K562 (cell line): ENCODE data around the gene PPIL6. TPM values are rescaled to one million over a fixed set of nuclear protein-coding genes. Genes with fewer than 3 reads are reported as not detected.

Experiments
- ATAC-seq: fragments of 200-7000 bp; cut with Tn5 transposase; 3 replicates; pipeline ENCODE4 v1.9.1; 2020; ENCODE audit warnings: moderate library complexity
- BruUV-seq: library from RNA; stranded (reverse); fragments of 400-500 nt; replicated peaks from 2 replicates; lab custom pipeline; 2021; lab: Mats Ljungman, UMichigan
- CTCF ChIA-PET: fragments of 300-600 bp; formaldehyde crosslinking; extraction: SDS; loops from one replicate; lab custom pipeline; 2021; ENCODE audit warnings: low intra/inter-chr PET ratio; lab: Yijun Ruan, JAX
- POLR2A ChIA-PET: fragments of 300-600, 350-650 bp; sonication (Branson Sonifier 250); formaldehyde crosslinking; extraction: SDS; loops from one replicate; lab custom pipeline; 2021; ENCODE audit warnings: antibody characterized with exemption, inconsistent platforms; lab: Yijun Ruan, JAX
- DNase-seq, 4 experiments: peaks; one replicate each; pipeline versions ENCODE4 v3.0.0 to v3.0.0-alpha.2; 2011 to 2018; ENCODE audit warnings: low spot score in 3 of 4, mixed read lengths in 3 of 4; ENCODE audit errors: extremely low read depth in 1 of 4
- FAIRE-seq: peaks from 2 replicates; lab custom pipeline; 2011; peaks lifted over from hg19 to GRCh38; lab: Jason Lieb, UNC
- H2AFZ ChIP-seq: 2 replicates; pipeline ENCODE4 v1.6.0; 2011; ENCODE audit warnings: low read depth, low read length, control low read depth, inconsistent platforms
- H3K27ac ChIP-seq: fragments of 200-600 bp; 3 replicates; pipeline ENCODE4 v1.8.0; 2011; ENCODE audit warnings: low read depth, mild to moderate bottlenecking, control low read depth, inconsistent platforms, low read length, moderate library complexity, mixed read lengths; ENCODE audit errors: extremely low read depth
- H3K27me3 ChIP-seq, 2 experiments: fragments of 300-600 bp in 1 of 2; 2 replicates in 1 of 2; 3 replicates in 1 of 2; pipeline versions ENCODE4 v1.6.0 to v1.8.0; 2011; ENCODE audit warnings: inconsistent platforms in 2 of 2, low read length in 2 of 2, mild to moderate bottlenecking in 1 of 2, mixed read lengths in 1 of 2, moderate library complexity in 1 of 2; ENCODE audit not compliant: control insufficient read depth in 2 of 2, insufficient read depth in 2 of 2
- H3K36me3 ChIP-seq: fragments of 300-600 bp; 3 replicates; pipeline ENCODE4 v1.8.0; 2011; ENCODE audit warnings: mild to moderate bottlenecking, low read length, inconsistent platforms; ENCODE audit not compliant: control insufficient read depth, insufficient read depth
- H3K4me1 ChIP-seq, 2 experiments: fragments of 200-600 bp in 1 of 2; replicated peaks in 1 of 2; 2 replicates in 1 of 2; 3 replicates in 1 of 2; pipeline versions ENCODE4 v1.5.1 to v1.8.0; 2011; ENCODE audit warnings: inconsistent platforms in 2 of 2, low read length in 2 of 2, mild to moderate bottlenecking in 1 of 2, mixed read lengths in 1 of 2, moderate library complexity in 1 of 2; ENCODE audit not compliant: control insufficient read depth in 2 of 2, insufficient read depth in 2 of 2
- H3K4me2 ChIP-seq: 2 replicates; pipeline ENCODE4 v1.6.1; 2011; ENCODE audit warnings: low read length, control low read depth, inconsistent platforms, mixed read lengths; ENCODE audit not compliant: insufficient read depth
- H3K4me3 ChIP-seq: fragments of 200-600 bp; sonication (generic), shearing (Covaris generic); 2 replicates; pipeline ENCODE4 v1.5.1; 2016; ENCODE audit warnings: control low read depth, inconsistent platforms
- H3K79me2 ChIP-seq: fragments of 200-600 bp; 3 replicates; pipeline ENCODE4 v1.8.0; 2011; ENCODE audit warnings: low read length, inconsistent platforms; ENCODE audit not compliant: control insufficient read depth, insufficient read depth
- H3K9ac ChIP-seq, 2 experiments: 2 replicates each; pipeline versions ENCODE4 v1.6.0 to v1.6.1; 2011; ENCODE audit warnings: low read depth in 2 of 2, low read length in 2 of 2, control low read depth in 1 of 2, inconsistent platforms in 1 of 2, mild to moderate bottlenecking in 1 of 2, mixed read lengths in 1 of 2; ENCODE audit not compliant: insufficient read depth in 1 of 2
- H3K9me1 ChIP-seq: one replicate; pipeline ENCODE4 v1.6.0; 2011; ENCODE audit warnings: inconsistent platforms, mild to moderate bottlenecking, low read length, moderate library complexity; ENCODE audit not compliant: control insufficient read depth, insufficient read depth
- H3K9me3 ChIP-seq: replicated peaks from 2 replicates; pipeline ENCODE4 v1.5.1; 2011; ENCODE audit warnings: low read depth, low read length, inconsistent platforms; ENCODE audit not compliant: control insufficient read depth, insufficient read depth
- H4K20me1 ChIP-seq: replicated peaks from 2 replicates; pipeline ENCODE4 v1.6.1; 2011; ENCODE audit warnings: low read length, inconsistent platforms, mixed read lengths; ENCODE audit not compliant: control insufficient read depth, insufficient read depth
- RAD51 ChIP-seq: fragments of 450-650 bp; IDR thresholded peaks from 2 replicates; pipeline ENCODE4 v1.7.1; 2016; ENCODE audit warnings: low read depth, mild to moderate bottlenecking, borderline replicate concordance
- TEAD2 ChIP-seq: fragments of 450-650 bp; IDR thresholded peaks from 2 replicates; pipeline ENCODE4 v1.6.1; 2016; ENCODE audit warnings: missing genetic modification characterization, control low read depth, missing compliant biosample characterization
- XRCC5 ChIP-seq: fragments of 200-400 bp; formaldehyde crosslinking; IDR thresholded peaks from 2 replicates; pipeline ENCODE4 v1.6.1; 2017; ENCODE audit warnings: low read depth, mild to moderate bottlenecking, low read length
- ZNF239 ChIP-seq: fragments of 250-450 bp; sonication (Bioruptor Pico); IDR thresholded peaks from 2 replicates; pipeline ENCODE4 v1.4.0; 2020; ENCODE audit warnings: mild to moderate bottlenecking
- ZNF644 ChIP-seq: fragments of 200-800 bp; sonication (Bioruptor generic); IDR thresholded peaks from 2 replicates; pipeline ENCODE4 v1.6.1; 2016; ENCODE audit warnings: low read depth, missing genetic modification characterization, missing compliant biosample characterization
- ZNF707 ChIP-seq: fragments of 250-450 bp; sonication (Bioruptor Pico); conservative IDR thresholded peaks from 2 replicates; pipeline ENCODE4 v1.8.0; 2022; ENCODE audit warnings: inconsistent platforms, mild to moderate bottlenecking, moderate library complexity
- WGBS: fragments of 100-300 bp; shearing (Covaris generic); methylation state at CpG from one replicate; pipeline ENCODE4 v1.1.6; 2016; ENCODE audit warnings: low coverage, mixed read lengths; ENCODE audit not compliant: insufficient coverage; ENCODE audit errors: missing lambda C conversion rate; 5-methylcytosine and 5-hydroxymethylcytosine counted together
- in situ Hi-C: fragments of 300-500 bp; cut with MboI; formaldehyde crosslinking; loops from 4 replicates; pipeline ENCODE4 v1.15.0; 2018; ENCODE audit warnings: inconsistent platforms, mixed read lengths
- intact Hi-C: fragments of 100-400 bp; cut with micrococcal nuclease; formaldehyde crosslinking; loops from 2 replicates; pipeline ENCODE4 v1.14.2; 2022
- polyA plus RNA-seq, 8 experiments: library from polyadenylated mRNA; depleted of rRNA in 4 of 8; stranded (reverse) in 5 of 8; unstranded in 3 of 8; fragments of >200 nt; fragmentation: Nextera tagmentation in 2 of 8; fragmentation: Illumina TruSeq in 1 of 8; extraction: Ambion mirVana in 2 of 8; extraction: Trizol in 1 of 8; gene quantifications; 2 replicates each; pipeline versions ENCODE4 v1.2.1 to v1.2.3, GENCODE V29; 2011 to 2014; ENCODE audit warnings: inconsistent platforms in 1 of 8, missing spikeins in 1 of 8
- total RNA-seq, 7 experiments: library from RNA; depleted of rRNA in 6 of 7; stranded (reverse); fragments of >200 nt in 6 of 7; fragmentation: Illumina TruSeq in 2 of 7; extraction: Trizol in 2 of 7; gene quantifications; 2 replicates each; pipeline versions ENCODE4 v1.2.1 to v1.2.3, GENCODE V29; 2011 to 2021; ENCODE audit warnings: low replicate concordance in 1 of 7
- TF ChIP-seq, protein P1 (sequence below), 2 experiments: fragments of 450-650 bp; IDR thresholded peaks; 2 replicates each; pipeline ENCODE4 v1.6.1; 2016; ENCODE audit warnings: mild to moderate bottlenecking in 2 of 2, borderline replicate concordance in 1 of 2, low read depth in 1 of 2, moderate library complexity in 1 of 2
- TF ChIP-seq, protein P2 (sequence below): sonication (generic); formaldehyde crosslinking; IDR thresholded peaks from 2 replicates; pipeline ENCODE4 v1.5.0; 2020; ENCODE audit warnings: missing genetic modification reagents

The PPIL6 gene
- total and polyA plus RNA-seq, 9 of the 15 experiments (the other 6 are each of a cell fraction or from before 2014, with no cell fraction given) = 0.03 to 0.98 (median 0.41) TPM; not detected in 1

DNA sequence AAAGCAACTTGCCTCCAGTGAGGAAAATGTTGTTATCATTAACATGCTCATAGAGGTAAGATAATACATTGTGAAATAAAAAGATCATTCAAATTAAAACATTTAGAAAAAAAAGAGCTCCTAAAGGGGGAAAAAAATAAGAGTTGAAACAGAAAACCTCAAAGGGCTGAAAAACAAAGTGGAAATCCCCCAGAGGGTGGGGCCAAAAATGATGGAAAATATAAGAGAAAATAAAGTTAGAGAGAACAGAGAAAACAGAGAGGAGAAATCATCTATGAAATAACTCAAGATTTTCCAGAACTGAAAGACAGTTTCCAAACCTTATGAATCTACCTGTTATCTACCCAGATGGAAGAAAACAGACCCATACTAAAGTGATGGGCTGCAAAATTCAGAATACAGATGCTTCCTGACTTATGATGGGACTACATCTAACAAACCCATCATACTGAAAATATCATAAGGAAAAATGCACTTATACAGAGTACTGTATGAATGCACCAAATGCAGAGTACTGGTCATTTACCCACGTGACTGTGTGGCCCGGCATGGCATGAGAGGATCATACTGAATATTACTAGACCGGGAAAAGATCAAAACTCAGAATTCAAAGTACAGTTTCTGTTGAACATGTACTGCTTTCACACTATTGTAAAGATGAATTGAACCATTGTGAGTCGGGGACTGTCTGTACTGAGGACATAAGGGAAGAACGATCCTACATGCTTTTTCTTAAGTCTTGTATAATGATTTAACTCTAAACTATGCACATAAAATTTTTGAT lies 38.6 kb upstream of the PPIL6 start:
- DNase-seq = no peak
- peak; percentile 11 for FAIRE-seq
- Histone ChIP-seq H3K79me2 (peaks cover 66% of the 10 kb centered on the region), H3K9ac (no peak overlapping the region), H3K9me3 (no peaks in the 10 kb centered on the region), H3K4me1 (peaks cover 26 to 34% of the 10 kb centered on the region in 2 experiments), H3K4me2 (peak overlapping the region; percentile 64), H2AFZ (no peak overlapping the region), H4K20me1 (0 out of 2 replicates have a peak, but pooled peaks cover 3% of the 10 kb centered on the region), H3K36me3 (peaks cover 70% of the 10 kb centered on the region), H3K9me1 (no peaks in the 10 kb centered on the region), H3K27ac (no peak overlapping the region), H3K4me3 (no peak overlapping the region), H3K27me3 (no peaks in the 10 kb centered on the region)
- no TSS peak for BruUV-seq
- 38% methylated on average over 5 of the region's 5 CpGs for WGBS
- in situ Hi-C loops (no loop called here), intact Hi-C loops (no loop called here)
- ChIA-PET CTCF (no interaction called here), POLR2A (interaction anchor here (0.6 to 1.1 kb wide), 3 partner anchors 10 to 38 kb away, joined by 3 to 4 read pairs (median 3); no protein-coding TSS in a partner anchor)
- no peak for ATAC-seq
- TF ChIP-seq, protein P1, sequence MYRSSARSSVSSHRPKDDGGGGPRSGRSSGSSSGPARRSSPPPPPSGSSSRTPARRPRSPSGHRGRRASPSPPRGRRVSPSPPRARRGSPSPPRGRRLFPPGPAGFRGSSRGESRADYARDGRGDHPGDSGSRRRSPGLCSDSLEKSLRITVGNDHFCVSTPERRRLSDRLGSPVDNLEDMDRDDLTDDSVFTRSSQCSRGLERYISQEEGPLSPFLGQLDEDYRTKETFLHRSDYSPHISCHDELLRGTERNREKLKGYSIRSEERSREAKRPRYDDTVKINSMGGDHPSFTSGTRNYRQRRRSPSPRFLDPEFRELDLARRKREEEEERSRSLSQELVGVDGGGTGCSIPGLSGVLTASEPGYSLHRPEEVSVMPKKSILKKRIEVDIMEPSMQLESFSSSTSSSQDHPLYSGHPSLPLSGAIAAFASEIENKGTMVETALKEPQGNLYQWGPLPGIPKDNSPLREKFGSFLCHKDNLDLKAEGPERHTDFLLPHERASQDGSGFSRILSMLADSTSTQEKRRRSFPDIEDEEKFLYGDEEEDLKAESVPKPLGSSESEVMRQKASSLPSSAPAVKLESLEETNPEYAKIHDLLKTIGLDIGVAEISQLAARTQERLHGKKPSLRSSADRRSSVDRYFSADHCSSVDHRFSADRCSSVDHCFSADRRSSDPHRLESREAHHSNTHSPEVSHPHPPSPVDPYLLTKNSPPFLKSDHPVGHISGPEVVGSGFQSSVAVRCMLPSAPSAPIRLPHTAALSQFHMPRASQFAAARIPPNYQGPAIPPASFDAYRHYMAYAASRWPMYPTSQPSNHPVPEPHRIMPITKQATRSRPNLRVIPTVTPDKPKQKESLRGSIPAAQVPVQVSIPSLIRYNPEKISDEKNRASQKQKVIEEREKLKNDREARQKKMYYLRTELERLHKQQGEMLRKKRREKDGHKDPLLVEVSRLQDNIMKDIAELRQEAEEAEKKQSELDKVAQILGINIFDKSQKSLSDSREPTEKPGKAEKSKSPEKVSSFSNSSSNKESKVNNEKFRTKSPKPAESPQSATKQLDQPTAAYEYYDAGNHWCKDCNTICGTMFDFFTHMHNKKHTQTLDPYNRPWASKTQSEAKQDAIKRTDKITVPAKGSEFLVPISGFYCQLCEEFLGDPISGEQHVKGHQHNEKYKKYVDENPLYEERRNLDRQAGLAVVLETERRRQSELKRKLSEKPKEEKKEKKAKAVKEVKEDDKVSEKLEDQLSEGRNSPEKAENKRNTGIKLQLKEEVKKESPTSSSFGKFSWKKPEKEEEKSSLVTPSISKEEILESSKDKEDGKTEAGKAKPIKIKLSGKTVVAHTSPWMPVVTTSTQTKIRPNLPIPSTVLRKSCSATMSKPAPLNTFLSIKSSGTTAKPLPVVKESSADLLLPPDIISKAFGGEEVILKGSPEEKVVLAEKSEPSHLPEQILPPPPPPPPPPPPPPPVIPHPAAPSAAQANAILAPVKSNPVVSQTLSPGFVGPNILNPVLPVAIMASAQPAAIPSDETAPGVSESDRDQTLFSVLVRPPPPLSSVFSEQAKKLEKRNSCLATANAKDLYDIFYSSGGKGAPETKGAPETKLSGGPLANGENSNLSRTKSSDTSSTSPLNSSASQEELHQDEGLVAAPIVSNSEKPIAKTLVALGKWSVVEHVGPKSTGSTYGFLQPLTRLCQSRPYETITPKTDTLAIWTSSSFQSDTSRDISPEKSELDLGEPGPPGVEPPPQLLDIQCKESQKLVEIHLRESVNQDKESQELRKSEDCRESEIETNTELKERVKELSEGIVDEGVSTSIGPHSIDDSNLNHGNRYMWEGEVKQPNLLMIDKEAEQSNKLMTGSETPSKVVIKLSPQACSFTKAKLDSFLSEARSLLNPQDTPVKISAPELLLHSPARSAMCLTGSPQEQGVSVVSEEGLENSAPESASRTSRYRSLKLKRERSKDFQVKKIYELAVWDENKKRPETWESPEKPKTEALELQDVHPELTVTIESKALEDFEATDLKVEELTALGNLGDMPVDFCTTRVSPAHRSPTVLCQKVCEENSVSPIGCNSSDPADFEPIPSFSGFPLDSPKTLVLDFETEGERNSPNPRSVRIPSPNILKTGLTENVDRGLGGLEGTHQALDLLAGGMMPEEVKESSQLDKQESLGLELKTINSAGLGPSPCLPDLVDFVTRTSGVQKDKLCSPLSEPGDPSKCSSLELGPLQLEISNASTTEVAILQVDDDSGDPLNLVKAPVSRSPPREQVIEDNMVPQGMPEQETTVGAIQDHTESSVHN (IDR thresholded peaks at IDR 0.05; ENCODE audit: borderline replicate concordance in 1 of 2, low read depth in 1 of 2) = no peak
- TF ChIP-seq ZNF239 (CRISPR knock-in tag) (no peak), ZNF707 (no peak), RAD51 (0 out of 2 replicates have a peak, but pooled peaks have one; percentile 14), TEAD2 (tag) (no peak), ZNF644 (tag) (no peak), XRCC5 (no peak)
- TF ChIP-seq, protein P2, sequence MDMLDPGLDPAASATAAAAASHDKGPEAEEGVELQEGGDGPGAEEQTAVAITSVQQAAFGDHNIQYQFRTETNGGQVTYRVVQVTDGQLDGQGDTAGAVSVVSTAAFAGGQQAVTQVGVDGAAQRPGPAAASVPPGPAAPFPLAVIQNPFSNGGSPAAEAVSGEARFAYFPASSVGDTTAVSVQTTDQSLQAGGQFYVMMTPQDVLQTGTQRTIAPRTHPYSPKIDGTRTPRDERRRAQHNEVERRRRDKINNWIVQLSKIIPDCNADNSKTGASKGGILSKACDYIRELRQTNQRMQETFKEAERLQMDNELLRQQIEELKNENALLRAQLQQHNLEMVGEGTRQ (CRISPR knock-in tag) = 0 out of 2 replicates have a peak, but pooled peaks have one; percentile 23
